Uterus (tissue), 2 donors: ENCODE measurements around the gene EFTUD2.

Source experiments
- CTCF ChIP-seq, 4 experiments: fragments of 200-600 bp in 2 of 4; fragments of 450-650 bp in 2 of 4; sonication (generic) in 2 of 4; IDR thresholded peaks; one replicate each; pipeline ENCODE4 v1.5.1; 2016 to 2019; ENCODE audit warnings: antibody characterized with exemption in 4 of 4, mild to moderate bottlenecking in 2 of 4, moderate library complexity in 1 of 4
- POLR2A ChIP-seq, 2 donors: fragments of 450-650 bp; IDR thresholded peaks; one replicate each; pipeline ENCODE4 v1.6.1; 2016; ENCODE audit warnings: antibody characterized with exemption in 2 of 2, mild to moderate bottlenecking in 1 of 2, moderate library complexity in 1 of 2

- TF ChIP-seq CTCF (IDR thresholded peaks at IDR 0.05) (no peak), POLR2A (IDR thresholded peaks at IDR 0.05) (no peak)
Observed at GRCh38 chr17:44840274-44840673, 59.0 kb downstream of the EFTUD2 start.
